Measurements from ENCODE around the gene PDLIM7. TPM values are rescaled to one million over a fixed set of nuclear protein-coding genes. Genes with fewer than 3 reads are reported as not detected.

The PDLIM7 gene
- total and polyA plus RNA-seq, 2 donors (not counting 3 experiments of a cell fraction or from before 2014, with no cell fraction given), result 314 to 318 TPM

DNA sequence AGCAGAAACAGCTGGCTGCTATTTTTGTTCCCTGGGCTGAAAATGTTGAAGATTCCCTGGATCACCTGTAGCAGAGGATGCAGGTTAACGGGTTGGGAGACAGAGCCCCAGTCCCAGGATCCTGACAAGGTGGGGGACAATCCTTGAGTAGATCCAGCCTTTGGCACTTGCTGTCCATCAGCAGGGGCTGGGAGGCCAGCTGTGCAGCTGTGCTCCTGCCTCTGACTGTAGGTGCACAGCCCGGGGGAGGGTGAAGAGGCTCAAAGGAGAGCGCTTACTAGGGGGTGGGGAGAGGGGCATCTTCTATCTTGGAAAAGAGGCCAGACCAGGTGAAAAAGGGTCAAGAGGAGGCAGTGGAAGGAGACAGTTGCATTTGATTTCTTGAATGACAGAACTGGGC is 22.9 kb upstream of the PDLIM7 start:
- no peak overlapping the region for H3K4me3 ChIP-seq (replicated peaks in 1 of 3; ENCODE audit: insufficient read depth in 1 of 3, low read depth in 1 of 3, low read length in 3 of 3)
- POLR2A ChIA-PET, result no interaction called here
- CTCF ChIA-PET, result interaction anchor here (1.2 kb wide), 1 partner anchor 26 kb away, joined by 4 read pairs; no protein-coding TSS in a partner anchor

More for the DNA sequence above, 22.9 kb upstream of the PDLIM7 start:
- TF ChIP-seq EZH2 (IDR thresholded peaks at IDR 0.05; ENCODE audit: borderline replicate concordance, low read depth, low read length, severe bottlenecking) (no peak), MYC (IDR thresholded peaks at IDR 0.05; ENCODE audit: low read depth, low read length) (no peak), POLR2AphosphoS5 (IDR thresholded peaks at IDR 0.05; ENCODE audit: insufficient read depth, low read depth, low read length) (no peak), POLR2A (IDR thresholded peaks at IDR 0.05; ENCODE audit: low read depth, low read length) (no peak), GATA2 (IDR thresholded peaks at IDR 0.05; ENCODE audit: insufficient read depth, insufficient read length, low read depth, low read length) (no peak), JUN (IDR thresholded peaks at IDR 0.05; ENCODE audit: borderline replicate concordance, insufficient read depth, insufficient read length, low read depth) (no peak), FOS (IDR thresholded peaks at IDR 0.05; ENCODE audit: borderline replicate concordance, insufficient read depth, low read length) (no peak)
- TF ChIP-seq, protein P1, sequence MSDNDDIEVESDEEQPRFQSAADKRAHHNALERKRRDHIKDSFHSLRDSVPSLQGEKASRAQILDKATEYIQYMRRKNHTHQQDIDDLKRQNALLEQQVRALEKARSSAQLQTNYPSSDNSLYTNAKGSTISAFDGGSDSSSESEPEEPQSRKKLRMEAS (IDR thresholded peaks at IDR 0.05; ENCODE audit: insufficient read depth, insufficient read length), result no peak
- TF ChIP-seq, protein P2, sequence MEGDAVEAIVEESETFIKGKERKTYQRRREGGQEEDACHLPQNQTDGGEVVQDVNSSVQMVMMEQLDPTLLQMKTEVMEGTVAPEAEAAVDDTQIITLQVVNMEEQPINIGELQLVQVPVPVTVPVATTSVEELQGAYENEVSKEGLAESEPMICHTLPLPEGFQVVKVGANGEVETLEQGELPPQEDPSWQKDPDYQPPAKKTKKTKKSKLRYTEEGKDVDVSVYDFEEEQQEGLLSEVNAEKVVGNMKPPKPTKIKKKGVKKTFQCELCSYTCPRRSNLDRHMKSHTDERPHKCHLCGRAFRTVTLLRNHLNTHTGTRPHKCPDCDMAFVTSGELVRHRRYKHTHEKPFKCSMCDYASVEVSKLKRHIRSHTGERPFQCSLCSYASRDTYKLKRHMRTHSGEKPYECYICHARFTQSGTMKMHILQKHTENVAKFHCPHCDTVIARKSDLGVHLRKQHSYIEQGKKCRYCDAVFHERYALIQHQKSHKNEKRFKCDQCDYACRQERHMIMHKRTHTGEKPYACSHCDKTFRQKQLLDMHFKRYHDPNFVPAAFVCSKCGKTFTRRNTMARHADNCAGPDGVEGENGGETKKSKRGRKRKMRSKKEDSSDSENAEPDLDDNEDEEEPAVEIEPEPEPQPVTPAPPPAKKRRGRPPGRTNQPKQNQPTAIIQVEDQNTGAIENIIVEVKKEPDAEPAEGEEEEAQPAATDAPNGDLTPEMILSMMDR (IDR thresholded peaks at IDR 0.05; ENCODE audit: extremely low read depth in 1 of 2, insufficient read depth in 1 of 2, low read depth in 1 of 2, low read length in 2 of 2), result no peak
- no peak overlapping the region for H3K9ac ChIP-seq (replicated peaks; ENCODE audit: extremely low read depth, insufficient read depth, low read length)
- intact Hi-C loops (cut with micrococcal nuclease), result no loop called here
- H3K9me1 ChIP-seq (replicated peaks; ENCODE audit: control insufficient read depth, extremely low read depth, insufficient read depth, low read length), result no peaks in the 10 kb centered on the region
- FAIRE-seq (no peak), DNase-seq (ENCODE audit: low read depth, low spot score) (no peak)
- H3K4me1 ChIP-seq (ENCODE audit: control insufficient read depth, extremely low read depth, insufficient read depth, low read length), result peaks cover 8% of the 10 kb centered on the region
- BruUV-seq (replicated peaks), result no TSS peak
- no peak overlapping the region for H3K27ac ChIP-seq (ENCODE audit: insufficient read depth, low read depth, low read length)
- no peak overlapping the region for H3K4me2 ChIP-seq (ENCODE audit: insufficient read depth, low read length)
- H3K36me3 ChIP-seq (ENCODE audit: control insufficient read depth in 2 of 2, extremely low read depth in 1 of 2, insufficient read depth in 2 of 2, low read length in 2 of 2), result peaks cover 0 to 40% of the 10 kb centered on the region in 2 experiments
- no peak overlapping the region for H2AFZ ChIP-seq (ENCODE audit: low read depth, low read length)
- H3K27me3 ChIP-seq (ENCODE audit: control insufficient read depth in 2 of 2, insufficient read depth in 2 of 2, low read length in 2 of 2), result no peaks in the 10 kb centered on the region
- no peaks in the 10 kb centered on the region for H3K9me3 ChIP-seq (replicated peaks; ENCODE audit: control insufficient read depth, insufficient read depth, low read length)
- H4K20me1 ChIP-seq (replicated peaks; ENCODE audit: control insufficient read depth, extremely low read depth, insufficient read depth, low read length), result no peaks in the 10 kb centered on the region
- H3K79me2 ChIP-seq (ENCODE audit: control insufficient read depth, insufficient read depth, low read length), result peaks cover 10% of the 10 kb centered on the region
- dilution Hi-C loops (cut with MboI; ENCODE audit: extremely low pct_ligation_motif_present, low sequenced_read_pairs), result no loop called here
